ENCODE measurements around the gene GAST. TPM values are rescaled to one million over a fixed set of nuclear protein-coding genes. Genes with fewer than 3 reads are reported as not detected.

Gene GAST
- total and polyA plus RNA-seq, 9 of the 15 experiments (the other 6 are each of a cell fraction or from before 2014, with no cell fraction given), result not detected

GRCh38 chr17:41731836-41732235 lies 19.7 kb downstream of the GAST start:
- ChIA-PET POLR2A (interaction anchor here (0.6 to 2.3 kb wide), 3 partner anchors 42 to 76 kb away, joined by 3 to 21 read pairs (median 3); partner anchors contain the start of gene EIF1), CTCF (ENCODE audit: low intra/inter-chr PET ratio) (no interaction called here)
- H3K27me3 ChIP-seq (ENCODE audit: control insufficient read depth in 2 of 2, insufficient read depth in 2 of 2, low read length in 2 of 2), result peaks cover 27 to 47% of the 10 kb centered on the region in 2 experiments
- H3K9me1 ChIP-seq (ENCODE audit: control insufficient read depth, insufficient read depth, low read length), result no peaks in the 10 kb centered on the region
- H3K9me3 ChIP-seq (replicated peaks; ENCODE audit: control insufficient read depth, insufficient read depth, low read depth, low read length), result no peaks in the 10 kb centered on the region
- peaks cover 3 to 28% of the 10 kb centered on the region in 2 experiments; a peak in 3 of 5 replicates for H3K4me1 ChIP-seq (replicated peaks in 1 of 2; ENCODE audit: control insufficient read depth in 2 of 2, insufficient read depth in 2 of 2, low read length in 2 of 2)
- 9% methylated on average over 2 of the region's 3 CpGs for WGBS (ENCODE audit: insufficient coverage, low coverage, missing lambda C conversion rate)
- intact Hi-C loops (cut with micrococcal nuclease) (no loop called here), in situ Hi-C loops (cut with MboI) (loop anchor here (25.0 kb wide), 1 partner anchor 380 kb away; the partner anchor contains the start of genes DHX58, HSPB9 and KAT2A)
- H2AFZ ChIP-seq (ENCODE audit: low read depth, low read length), result no peak overlapping the region
- H4K20me1 ChIP-seq (replicated peaks; ENCODE audit: control insufficient read depth, insufficient read depth, low read length), result no peaks in the 10 kb centered on the region
- DNase-seq (ENCODE audit: extremely low read depth in 1 of 4, low spot score in 3 of 4) (no peak), ATAC-seq (no peak), FAIRE-seq (no peak)
- no peak overlapping the region for H3K9ac ChIP-seq (ENCODE audit: insufficient read depth in 1 of 2, low read depth in 2 of 2, low read length in 2 of 2)
- H3K79me2 ChIP-seq (ENCODE audit: control insufficient read depth, insufficient read depth, low read length), result no peaks in the 10 kb centered on the region
- no peak overlapping the region for H3K4me2 ChIP-seq (ENCODE audit: insufficient read depth, low read length)
- BruUV-seq (replicated peaks), result no TSS peak
- no peak overlapping the region for H3K4me3 ChIP-seq
- no peak overlapping the region for H3K27ac ChIP-seq (ENCODE audit: extremely low read depth, low read depth, low read length)
- no peaks in the 10 kb centered on the region for H3K36me3 ChIP-seq (ENCODE audit: control insufficient read depth, insufficient read depth, low read length)
- no peak for TF ChIP-seq ZNF143 (CRISPR knock-in tag; IDR thresholded peaks at IDR 0.05)
- no peak for TF ChIP-seq ZNF384 (IDR thresholded peaks at IDR 0.05; ENCODE audit: low read depth, low read length)
- TF ChIP-seq, protein P1, sequence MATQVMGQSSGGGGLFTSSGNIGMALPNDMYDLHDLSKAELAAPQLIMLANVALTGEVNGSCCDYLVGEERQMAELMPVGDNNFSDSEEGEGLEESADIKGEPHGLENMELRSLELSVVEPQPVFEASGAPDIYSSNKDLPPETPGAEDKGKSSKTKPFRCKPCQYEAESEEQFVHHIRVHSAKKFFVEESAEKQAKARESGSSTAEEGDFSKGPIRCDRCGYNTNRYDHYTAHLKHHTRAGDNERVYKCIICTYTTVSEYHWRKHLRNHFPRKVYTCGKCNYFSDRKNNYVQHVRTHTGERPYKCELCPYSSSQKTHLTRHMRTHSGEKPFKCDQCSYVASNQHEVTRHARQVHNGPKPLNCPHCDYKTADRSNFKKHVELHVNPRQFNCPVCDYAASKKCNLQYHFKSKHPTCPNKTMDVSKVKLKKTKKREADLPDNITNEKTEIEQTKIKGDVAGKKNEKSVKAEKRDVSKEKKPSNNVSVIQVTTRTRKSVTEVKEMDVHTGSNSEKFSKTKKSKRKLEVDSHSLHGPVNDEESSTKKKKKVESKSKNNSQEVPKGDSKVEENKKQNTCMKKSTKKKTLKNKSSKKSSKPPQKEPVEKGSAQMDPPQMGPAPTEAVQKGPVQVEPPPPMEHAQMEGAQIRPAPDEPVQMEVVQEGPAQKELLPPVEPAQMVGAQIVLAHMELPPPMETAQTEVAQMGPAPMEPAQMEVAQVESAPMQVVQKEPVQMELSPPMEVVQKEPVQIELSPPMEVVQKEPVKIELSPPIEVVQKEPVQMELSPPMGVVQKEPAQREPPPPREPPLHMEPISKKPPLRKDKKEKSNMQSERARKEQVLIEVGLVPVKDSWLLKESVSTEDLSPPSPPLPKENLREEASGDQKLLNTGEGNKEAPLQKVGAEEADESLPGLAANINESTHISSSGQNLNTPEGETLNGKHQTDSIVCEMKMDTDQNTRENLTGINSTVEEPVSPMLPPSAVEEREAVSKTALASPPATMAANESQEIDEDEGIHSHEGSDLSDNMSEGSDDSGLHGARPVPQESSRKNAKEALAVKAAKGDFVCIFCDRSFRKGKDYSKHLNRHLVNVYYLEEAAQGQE (IDR thresholded peaks at IDR 0.05; ENCODE audit: borderline replicate concordance), result no peak
- TF ChIP-seq, protein P1 (CRISPR knock-in tag; IDR thresholded peaks at IDR 0.05; ENCODE audit: low read depth), result no peak
- no peak for TF ChIP-seq ZNF551 (CRISPR knock-in tag; IDR thresholded peaks at IDR 0.05)
- no peak for TF ChIP-seq PTTG1 (tag; IDR thresholded peaks at IDR 0.05; ENCODE audit: low read depth)
- no peak for TF ChIP-seq PHF21A (IDR thresholded peaks at IDR 0.05; ENCODE audit: borderline replicate concordance, low read depth)
- no peak for TF ChIP-seq POLR2AphosphoS5 (IDR thresholded peaks at IDR 0.05; ENCODE audit: control insufficient read depth, insufficient read depth, low read depth, low read length)
- no peak for TF ChIP-seq ZNF280A (IDR thresholded peaks at IDR 0.05; ENCODE audit: low read depth, partially characterized antibody)
- TF ChIP-seq NCOR1 (IDR thresholded peaks at IDR 0.05), result no peak
- no peak for TF ChIP-seq ZKSCAN8 (CRISPR knock-in tag; IDR thresholded peaks at IDR 0.05)
- TF ChIP-seq ZNF717 (CRISPR knock-in tag; IDR thresholded peaks at IDR 0.05), result no peak
- TF ChIP-seq SOX6 (IDR thresholded peaks at IDR 0.05), result no peak
- no peak for TF ChIP-seq FUS (optimal IDR thresholded peaks at IDR 0.05; ENCODE audit: low read depth, low read length)
- TF ChIP-seq SPI1 (IDR thresholded peaks at IDR 0.05; ENCODE audit: borderline replicate concordance, low read depth, low read length), result no peak
- no peak for TF ChIP-seq DMBX1 (CRISPR knock-in tag; IDR thresholded peaks at IDR 0.05; ENCODE audit: borderline replicate concordance)
